Activated CD8-positive, alpha-beta memory T cell treated with anti-CD3 and anti-CD28 coated beads, Interleukin-2, amount 50 U/mL, for 1 hour (primary cell): ENCODE data around the gene PLEKHG4B.
"Not testable (repeated sequence)": the region's sequence is repeated elsewhere in the genome, so short reads cannot be mapped to it uniquely, and the experiment has no call there.

Experiments
- DNase-seq: peaks from one replicate; pipeline ENCODE4 v3.0.0-alpha.2; 2020; ENCODE audit errors: extremely low read depth

PLEKHG4B gene

GRCh38 chr5:222951-223715 is 131.2 kb downstream of the PLEKHG4B start:
- not testable (repeated sequence) for DNase-seq

GRCh38 chr5:223791-224190 is 131.8 kb downstream of the PLEKHG4B start:
- DNase-seq, result no peak

GRCh38 chr5:225334-225733 is 133.4 kb downstream of the PLEKHG4B start:
- DNase-seq, result no peak

- not testable (repeated sequence) for DNase-seq
These were observed 135.4 kb downstream of the PLEKHG4B start for GRCh38 chr5:227375-227774.

DNA sequence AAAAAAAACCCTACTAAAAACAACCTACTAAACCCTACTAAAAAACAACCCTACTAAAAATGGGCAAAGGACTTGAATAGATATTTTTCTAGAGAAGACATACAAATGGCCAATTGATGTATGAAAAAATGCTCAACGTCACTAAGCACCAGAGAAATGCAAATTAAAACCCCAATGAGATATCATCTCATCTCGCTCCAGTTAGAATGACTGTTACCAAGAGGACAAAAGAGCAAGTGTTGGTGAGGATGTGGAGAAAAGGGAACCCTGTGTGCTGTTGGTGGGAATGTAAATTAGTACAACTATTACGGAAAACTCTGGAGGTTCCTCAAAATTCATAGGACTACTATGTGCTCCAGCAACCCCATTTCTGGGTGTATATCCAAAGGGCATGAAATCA is 136.9 kb downstream of the PLEKHG4B start:
- DNase-seq, result no peak

DNA sequence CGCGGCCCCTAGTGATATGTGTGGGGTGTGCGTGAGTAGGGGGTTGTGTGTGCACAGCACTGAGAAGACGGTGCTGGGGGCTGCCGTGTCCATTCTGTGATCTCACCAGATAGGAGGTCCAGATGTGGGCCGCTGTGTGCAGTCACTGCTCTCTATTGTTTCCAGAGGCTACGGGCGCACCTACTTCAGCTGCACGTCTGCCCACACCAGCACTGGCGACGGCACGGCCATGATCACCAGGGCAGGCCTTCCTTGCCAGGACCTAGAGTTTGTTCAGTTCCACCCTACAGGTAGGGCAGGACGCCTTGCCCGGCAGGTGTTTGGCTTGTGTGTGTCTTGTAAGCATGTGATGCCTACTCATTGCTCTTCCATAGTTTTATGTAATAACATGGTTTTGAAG is 138.7 kb downstream of the PLEKHG4B start:
- no peak for DNase-seq

DNA sequence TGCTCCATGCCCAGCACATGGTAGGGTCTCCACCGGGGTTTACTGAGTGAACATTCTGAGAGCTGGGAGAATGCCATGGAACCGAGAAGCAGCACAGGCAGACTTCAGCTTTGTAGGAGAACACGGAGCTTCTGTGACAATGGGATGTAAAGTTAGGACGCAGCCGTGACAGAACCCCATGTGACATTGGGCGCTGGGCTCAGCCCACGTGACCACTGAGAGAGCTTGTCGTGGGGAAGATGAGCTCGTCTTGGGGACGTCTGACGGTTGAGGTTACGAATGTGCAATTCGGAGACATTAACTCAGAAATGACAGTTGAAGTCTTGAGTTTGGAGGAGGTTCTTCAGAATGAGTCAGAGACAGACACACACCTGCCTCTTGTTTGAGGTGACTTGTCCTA is 139.7 kb downstream of the PLEKHG4B start:
- no peak for DNase-seq

- not testable (repeated sequence) for DNase-seq
These were observed 141.5 kb downstream of the PLEKHG4B start for GRCh38 chr5:233426-233825.

DNA sequence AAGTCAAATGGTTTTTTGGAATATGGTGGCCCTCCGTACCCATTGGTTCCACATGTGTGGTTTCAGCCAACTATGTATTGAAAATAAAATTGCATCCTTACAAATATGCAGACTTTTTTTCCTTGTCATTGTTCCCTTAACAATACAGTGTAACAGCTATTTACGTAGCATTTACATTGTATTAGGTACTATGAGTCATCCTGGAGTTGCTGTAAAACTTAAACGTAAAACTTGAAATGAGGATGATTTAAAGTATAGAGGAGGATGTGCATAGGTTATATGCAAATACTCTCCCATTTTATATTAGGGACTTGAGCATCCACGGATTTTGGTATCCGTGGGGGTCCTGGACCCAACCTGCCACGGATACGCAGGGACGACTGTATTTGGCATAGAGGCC is 142.5 kb downstream of the PLEKHG4B start:
- DNase-seq, result no peak

- not testable (repeated sequence) for DNase-seq
These were observed 143.6 kb downstream of the PLEKHG4B start for GRCh38 chr5:235527-235926.

DNA sequence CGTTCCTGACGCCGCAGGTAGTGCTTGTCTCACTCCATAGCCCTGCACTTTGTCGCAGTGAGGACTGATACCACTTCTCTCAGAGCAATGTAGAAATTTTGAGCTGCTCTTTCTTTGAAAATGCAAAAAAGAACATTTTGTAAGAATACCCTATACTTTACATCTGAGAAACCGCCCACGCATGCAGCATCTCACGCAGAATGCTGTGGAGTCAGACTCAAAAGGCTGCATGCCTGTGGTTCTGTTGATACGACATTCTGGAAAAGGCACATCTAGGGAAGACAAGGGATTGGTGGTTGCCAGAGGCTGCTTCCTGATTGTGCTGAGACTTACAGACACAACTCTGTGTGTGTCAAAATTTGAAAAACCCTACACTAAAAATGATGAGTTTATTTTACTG is 146.0 kb downstream of the PLEKHG4B start:
- not testable (repeated sequence) for DNase-seq
